PC-3 (cell line): ENCODE results near the gene ACADS. TPM values are rescaled to one million over a fixed set of nuclear protein-coding genes. Genes with fewer than 3 reads are reported as not detected.

Experiments used
- ATAC-seq: fragments of 200-7000 bp; cut with Tn5 transposase; 2 replicates; pipeline ENCODE4 v1.9.1; 2020; ENCODE audit warnings: mild to moderate bottlenecking, moderate library complexity
- BruUV-seq: library from RNA; stranded (reverse); fragments of 400-500 nt; replicated peaks from 2 replicates; lab custom pipeline; 2021; lab: Mats Ljungman, UMichigan
- CTCF ChIA-PET: fragments of 300-600 bp; sonication (Branson Sonifier 250); formaldehyde crosslinking; loops from one replicate; lab custom pipeline; 2022; ENCODE audit warnings: antibody characterized with exemption; lab: Charles Lee
- POLR2A ChIA-PET: fragments of 300-600 bp; sonication (Branson Sonifier 250); formaldehyde crosslinking; loops from one replicate; lab custom pipeline; 2022; ENCODE audit warnings: antibody characterized with exemption; ENCODE audit not compliant: unreplicated experiment; lab: Charles Lee
- DNase-seq: peaks from one replicate; pipeline ENCODE4 v3.0.0-alpha.2; 2015
- H2AFZ ChIP-seq: fragments of 300-600 bp; sonication (generic); 2 replicates; pipeline ENCODE4 v1.6.0; 2016; ENCODE audit warnings: antibody characterized with exemption, low read length
- H3F3A ChIP-seq: fragments of 300-600 bp; sonication (generic); one replicate; pipeline ENCODE4 v1.6.0; 2017; ENCODE audit warnings: antibody characterized with exemption, low read length, control low read depth, mild to moderate bottlenecking; ENCODE audit not compliant: unreplicated experiment
- H3K27ac ChIP-seq: fragments of 300-600 bp; sonication (generic); 2 replicates; pipeline ENCODE4 v1.5.1; 2016; ENCODE audit warnings: mild to moderate bottlenecking, low read length
- H3K27me3 ChIP-seq: fragments of 300-600 bp; sonication (generic); 2 replicates; pipeline ENCODE4 v1.6.1; 2016; ENCODE audit warnings: low read length, mixed read lengths
- H3K36me3 ChIP-seq: fragments of 300-600 bp; sonication (generic); 2 replicates; pipeline ENCODE4 v1.6.1; 2016; ENCODE audit warnings: low read depth, mixed run types, low read length, mixed read lengths
- H3K4me1 ChIP-seq: fragments of 300-600 bp; sonication (generic); 2 replicates; pipeline ENCODE4 v1.5.1; 2016; ENCODE audit warnings: low read length; ENCODE audit not compliant: insufficient read depth
- H3K4me2 ChIP-seq: fragments of 300-600 bp; sonication (generic); 2 replicates; pipeline ENCODE4 v1.6.0; 2016; ENCODE audit warnings: low read length
- H3K4me3 ChIP-seq: fragments of 300-600 bp; sonication (generic); 2 replicates; pipeline ENCODE4 v1.5.1; 2016; ENCODE audit warnings: mild to moderate bottlenecking, low read length, mixed read lengths
- H3K79me2 ChIP-seq: fragments of 300-600 bp; sonication (generic); 2 replicates; pipeline ENCODE4 v1.6.1; 2017; ENCODE audit warnings: low read length, mixed read lengths
- H3K9ac ChIP-seq: fragments of 300-600 bp; sonication (generic); 2 replicates; pipeline ENCODE4 v1.6.0; 2016; ENCODE audit warnings: mild to moderate bottlenecking, low read length
- H3K9me2 ChIP-seq: fragments of 300-600 bp; sonication (generic); replicated peaks from 2 replicates; pipeline ENCODE4 v1.6.1; 2016; ENCODE audit warnings: mixed run types, low read length, mixed read lengths
- H3K9me3 ChIP-seq: fragments of 300-600 bp; sonication (generic); 2 replicates; pipeline ENCODE4 v1.6.1; 2016; ENCODE audit warnings: low read length, mixed read lengths
- H4K20me1 ChIP-seq: fragments of 300-600 bp; sonication (generic); 2 replicates; pipeline ENCODE4 v1.6.1; 2016; ENCODE audit warnings: low read length, mixed read lengths
- EZH2 ChIP-seq: fragments of 300-600 bp; sonication (generic); IDR thresholded peaks from one replicate; pipeline ENCODE4 v1.6.1; 2017; ENCODE audit warnings: antibody characterized with exemption, mild to moderate bottlenecking, low read length; ENCODE audit not compliant: unreplicated experiment
- EZH2phosphoT487 ChIP-seq: fragments of 300-600 bp; sonication (generic); IDR thresholded peaks from 2 replicates; pipeline ENCODE4 v1.6.1; 2018; ENCODE audit warnings: mild to moderate bottlenecking, antibody characterized with exemption, low read length, borderline replicate concordance
- intact Hi-C: fragments of 100-400 bp; cut with micrococcal nuclease; formaldehyde crosslinking; loops from 2 replicates; pipeline ENCODE4 v1.9.0; 2023
- total RNA-seq: library from RNA; depleted of rRNA; stranded (reverse); fragments of >200 nt; gene quantifications from 2 replicates; pipeline ENCODE4 v1.2.3, GENCODE V29; 2014
- TF ChIP-seq, protein P1 (sequence below): fragments of 300-600 bp; sonication (generic); conservative IDR thresholded peaks from 2 replicates; pipeline ENCODE4 v1.5.1; 2017; ENCODE audit warnings: antibody characterized with exemption, low read depth, mild to moderate bottlenecking, low read length

ACADS gene
- total RNA-seq, 1 experiment from 2014 or later: 19.6 TPM

DNA sequence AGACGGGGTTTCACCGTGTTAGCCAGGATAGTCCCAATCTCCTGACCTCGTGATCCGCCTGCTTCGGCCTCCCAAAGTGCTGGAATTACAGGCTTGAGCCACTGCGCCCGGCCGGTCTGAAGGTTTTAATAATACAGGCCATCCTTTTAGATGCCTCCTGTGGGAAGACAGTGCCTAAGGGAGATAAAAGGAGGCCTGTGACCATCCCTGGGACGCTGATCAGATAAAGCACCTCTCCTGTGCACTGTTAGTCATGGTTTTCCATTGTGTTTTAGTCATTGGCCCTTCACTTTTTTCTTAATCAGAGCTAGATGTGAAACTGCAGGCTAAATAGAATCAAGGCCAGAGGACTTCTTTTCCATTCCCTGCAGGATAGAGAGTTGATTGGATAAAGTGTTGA, 7.6 kb upstream of the ACADS start:
- no TSS peak for BruUV-seq
- no peaks in the 10 kb centered on the region for H3K9me3 ChIP-seq
- H3K27me3 ChIP-seq: no peaks in the 10 kb centered on the region
- no peak overlapping the region for H3K27ac ChIP-seq
- no peak overlapping the region for H2AFZ ChIP-seq
- no peaks in the 10 kb centered on the region for H3K9me2 ChIP-seq
- ATAC-seq: no peak
- H3K4me3 ChIP-seq: no peak overlapping the region
- DNase-seq: no peak
- intact Hi-C loops: no loop called here
- ChIA-PET POLR2A (no interaction called here), CTCF (no interaction called here)
- no peak overlapping the region for H3K4me2 ChIP-seq
- H3F3A ChIP-seq: peaks cover 6% of the 10 kb centered on the region
- peaks cover 10% of the 10 kb centered on the region; the same call in 1 of the 2 replicates for H3K4me1 ChIP-seq
- H3K36me3 ChIP-seq: peaks cover 58% of the 10 kb centered on the region
- TF ChIP-seq, protein P1, sequence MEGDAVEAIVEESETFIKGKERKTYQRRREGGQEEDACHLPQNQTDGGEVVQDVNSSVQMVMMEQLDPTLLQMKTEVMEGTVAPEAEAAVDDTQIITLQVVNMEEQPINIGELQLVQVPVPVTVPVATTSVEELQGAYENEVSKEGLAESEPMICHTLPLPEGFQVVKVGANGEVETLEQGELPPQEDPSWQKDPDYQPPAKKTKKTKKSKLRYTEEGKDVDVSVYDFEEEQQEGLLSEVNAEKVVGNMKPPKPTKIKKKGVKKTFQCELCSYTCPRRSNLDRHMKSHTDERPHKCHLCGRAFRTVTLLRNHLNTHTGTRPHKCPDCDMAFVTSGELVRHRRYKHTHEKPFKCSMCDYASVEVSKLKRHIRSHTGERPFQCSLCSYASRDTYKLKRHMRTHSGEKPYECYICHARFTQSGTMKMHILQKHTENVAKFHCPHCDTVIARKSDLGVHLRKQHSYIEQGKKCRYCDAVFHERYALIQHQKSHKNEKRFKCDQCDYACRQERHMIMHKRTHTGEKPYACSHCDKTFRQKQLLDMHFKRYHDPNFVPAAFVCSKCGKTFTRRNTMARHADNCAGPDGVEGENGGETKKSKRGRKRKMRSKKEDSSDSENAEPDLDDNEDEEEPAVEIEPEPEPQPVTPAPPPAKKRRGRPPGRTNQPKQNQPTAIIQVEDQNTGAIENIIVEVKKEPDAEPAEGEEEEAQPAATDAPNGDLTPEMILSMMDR: no peak
- TF ChIP-seq EZH2 (no peak), EZH2phosphoT487 (no peak)
- no peak overlapping the region for H3K9ac ChIP-seq
- H3K79me2 ChIP-seq: no peaks in the 10 kb centered on the region
- no peaks in the 10 kb centered on the region for H4K20me1 ChIP-seq

DNA sequence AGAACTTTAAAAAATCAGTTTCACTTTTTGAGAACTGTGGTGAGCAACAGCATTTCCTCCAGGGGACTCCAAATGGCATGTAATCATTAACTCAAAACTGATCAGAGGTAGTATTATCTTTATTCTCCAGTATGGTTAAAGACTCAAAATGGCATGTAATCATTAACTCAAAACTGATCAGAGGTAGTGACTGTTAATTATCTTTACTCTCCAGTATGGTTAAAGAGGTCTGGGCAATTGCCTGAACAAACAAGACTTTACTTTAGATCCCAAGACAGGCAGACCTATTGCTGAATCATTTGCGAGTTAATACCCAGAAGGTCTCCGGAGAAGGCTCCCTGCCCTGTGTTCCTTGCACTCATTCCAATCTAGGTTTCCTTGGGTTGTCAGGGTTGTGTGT, 6.6 kb upstream of the ACADS start:
- Histone ChIP-seq H3F3A (no peaks in the 10 kb centered on the region), H2AFZ (no peak overlapping the region), H3K9me2 (no peaks in the 10 kb centered on the region), H3K4me3 (no peak overlapping the region), H3K79me2 (no peaks in the 10 kb centered on the region), H3K9ac (no peak overlapping the region), H3K4me1 (peaks cover 10% of the 10 kb centered on the region; the same call in 1 of the 2 replicates), H4K20me1 (no peaks in the 10 kb centered on the region), H3K27me3 (no peaks in the 10 kb centered on the region), H3K9me3 (no peaks in the 10 kb centered on the region), H3K36me3 (peaks cover 58% of the 10 kb centered on the region), H3K4me2 (no peak overlapping the region), H3K27ac (no peak overlapping the region)
- POLR2A ChIA-PET: no interaction called here
- TF ChIP-seq EZH2 (no peak), EZH2phosphoT487 (no peak)
- TF ChIP-seq, protein P1: no peak
- CTCF ChIA-PET: no interaction called here
- no TSS peak for BruUV-seq
- intact Hi-C loops: no loop called here
- no peak for ATAC-seq
- no peak for DNase-seq

DNA sequence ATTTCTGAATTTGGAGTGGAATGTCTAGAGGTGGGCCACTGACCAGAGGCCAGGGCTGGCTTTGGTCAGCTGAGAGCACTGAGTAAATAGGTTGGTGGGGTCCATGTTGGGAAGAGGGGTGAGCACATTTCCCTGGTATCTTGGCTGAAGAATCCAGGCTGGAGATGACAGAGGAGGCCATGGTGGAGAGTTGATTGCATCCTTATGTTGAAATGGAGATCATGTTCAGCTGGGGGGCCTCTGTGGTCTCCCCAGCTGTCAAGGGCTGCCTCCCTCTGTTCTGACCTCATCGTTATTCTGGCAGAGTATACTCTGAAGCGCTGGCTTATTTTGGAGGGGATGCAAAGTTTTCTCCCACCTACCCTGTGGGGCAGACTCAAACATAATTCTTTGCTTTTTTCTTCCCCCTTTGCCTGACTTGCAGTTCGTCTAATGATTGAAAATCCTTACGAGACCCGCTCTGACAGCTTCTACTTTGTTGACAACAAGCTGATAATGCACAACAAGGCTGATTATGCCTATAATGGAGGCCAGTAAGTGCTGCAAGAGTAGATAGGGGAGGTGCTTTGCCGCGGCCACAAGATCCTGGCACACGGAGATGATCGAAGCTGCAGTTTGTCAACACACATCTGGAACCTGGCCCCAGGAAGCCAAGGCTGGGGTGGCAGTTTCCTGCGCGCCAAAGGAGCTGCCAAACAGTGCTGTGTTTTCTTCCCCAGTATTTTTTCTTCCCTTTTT, 6.0 kb upstream of the ACADS start:
- ATAC-seq: no peak
- Histone ChIP-seq H3K27me3 (no peaks in the 10 kb centered on the region), H3K9ac (no peak overlapping the region), H2AFZ (no peak overlapping the region), H3K9me2 (no peaks in the 10 kb centered on the region), H3K27ac (no peak overlapping the region), H3K79me2 (no peaks in the 10 kb centered on the region), H3K36me3 (peaks cover 55% of the 10 kb centered on the region), H4K20me1 (no peaks in the 10 kb centered on the region), H3K4me3 (no peak overlapping the region), H3K9me3 (no peaks in the 10 kb centered on the region), H3K4me1 (peaks cover 10% of the 10 kb centered on the region; the same call in 1 of the 2 replicates), H3F3A (no peaks in the 10 kb centered on the region), H3K4me2 (no peak overlapping the region)
- POLR2A ChIA-PET: no interaction called here
- BruUV-seq: no TSS peak
- intact Hi-C loops: no loop called here
- TF ChIP-seq, protein P1: no peak
- TF ChIP-seq EZH2 (no peak), EZH2phosphoT487 (no peak)
- CTCF ChIA-PET: no interaction called here
- no peak for DNase-seq
